Karpas-422 (cell line): Measurements from ENCODE around the gene GATA2. TPM values are rescaled to one million over a fixed set of nuclear protein-coding genes. Genes with fewer than 3 reads are reported as not detected.

Source experiments
- DNase-seq: peaks from one replicate; pipeline ENCODE4 v3.0.0-alpha.2; 2015
- H2AFZ ChIP-seq: fragments of 200-600 bp; sonication (generic); 2 replicates; pipeline ENCODE4 v1.6.1; 2014; ENCODE audit warnings: antibody characterized with exemption, low read length, mixed read lengths
- H3K27ac ChIP-seq: fragments of 200-600 bp; sonication (generic); 2 replicates; pipeline ENCODE4 v1.5.1; 2014; ENCODE audit warnings: mild to moderate bottlenecking, low read length, moderate library complexity
- H3K27me3 ChIP-seq: fragments of 200-600 bp; sonication (generic); 2 replicates; pipeline ENCODE4 v1.6.1; 2014; ENCODE audit warnings: low read length, mixed read lengths
- H3K36me3 ChIP-seq: fragments of 200-600 bp; sonication (generic); 2 replicates; pipeline ENCODE4 v1.6.1; 2014; ENCODE audit warnings: low read length, mixed read lengths; ENCODE audit not compliant: insufficient read depth
- H3K4me1 ChIP-seq: fragments of 200-600 bp; sonication (generic); 2 replicates; pipeline ENCODE4 v1.6.1; 2014; ENCODE audit warnings: mild to moderate bottlenecking, low read length, mixed read lengths
- H3K4me2 ChIP-seq: fragments of 200-600 bp; sonication (generic); 2 replicates; pipeline ENCODE4 v1.6.1; 2014; ENCODE audit warnings: low read length, low read depth, mild to moderate bottlenecking; ENCODE audit not compliant: poor library complexity, severe bottlenecking
- H3K4me3 ChIP-seq: fragments of 200-600 bp; sonication (generic); 2 replicates; pipeline ENCODE4 v1.5.1; 2014; ENCODE audit warnings: mild to moderate bottlenecking, antibody characterized with exemption, low read length, mixed read lengths
- H3K79me2 ChIP-seq: fragments of 200-600 bp; sonication (generic); 2 replicates; pipeline ENCODE4 v1.6.1; 2014; ENCODE audit warnings: mild to moderate bottlenecking, low read length, mixed read lengths
- H3K9ac ChIP-seq: fragments of 200-600 bp; sonication (generic); 2 replicates; pipeline ENCODE4 v1.6.0; 2014; ENCODE audit warnings: low read length
- H3K9me2 ChIP-seq: fragments of 200-600 bp; sonication (generic), shearing (Covaris generic); replicated peaks from 2 replicates; pipeline ENCODE4 v1.6.0; 2014; ENCODE audit warnings: mild to moderate bottlenecking, low read length, moderate library complexity; ENCODE audit not compliant: insufficient read depth
- H3K9me3 ChIP-seq: fragments of 300-700, 200-600 bp; sonication (generic); 2 replicates; pipeline ENCODE4 v1.6.1; 2014; ENCODE audit warnings: low read length, mixed read lengths
- H4K20me1 ChIP-seq: fragments of 200-600 bp; sonication (generic); 2 replicates; pipeline ENCODE4 v1.6.1; 2014; ENCODE audit warnings: mild to moderate bottlenecking, antibody characterized with exemption, low read length, low read depth; ENCODE audit not compliant: insufficient read depth
- total RNA-seq: library from RNA; depleted of rRNA; stranded (reverse); fragments of >200 nt; shearing (Covaris generic); gene quantifications from 2 replicates; pipeline ENCODE4 v1.2.3, GENCODE V29; 2014; ENCODE audit warnings: low replicate concordance; rRNA removed

The GATA2 gene
- not detected in 2 replicates for total RNA-seq

GRCh38 chr3:128492671-128493569 lies at the start of gene GATA2:
TSS of gene GATA2 (minus strand) at chr3:128493201. CDS start at chr3:128487031, 6,170 bp downstream.
- no peak within 1 kb of the TSS for H3K4me3 ChIP-seq
- H3K9me2 ChIP-seq: no peaks in the 10 kb centered on the region
- H3K27me3 ChIP-seq: no peaks in the 10 kb centered on the region
- no peak within 1 kb of the TSS for H3K27ac ChIP-seq
- no peak for DNase-seq
- H2AFZ ChIP-seq: no peak within 1 kb of the TSS
- H3K4me1 ChIP-seq: no peaks in the 10 kb centered on the region
- H4K20me1 ChIP-seq: no peaks in the 10 kb centered on the region
- H3K79me2 ChIP-seq: no peaks in the 10 kb centered on the region
- H3K4me2 ChIP-seq: no peak within 1 kb of the TSS
- no peak within 1 kb of the TSS for H3K9ac ChIP-seq
- no peaks in the 10 kb centered on the region for H3K36me3 ChIP-seq
- no peaks in the 10 kb centered on the region for H3K9me3 ChIP-seq

GRCh38 chr3:128541246-128541645 lies 48.2 kb upstream of the GATA2 start:
- Histone ChIP-seq H3K9ac (no peak overlapping the region), H3K27ac (no peak overlapping the region), H3K4me2 (no peak overlapping the region), H3K4me1 (no peaks in the 10 kb centered on the region), H3K36me3 (no peaks in the 10 kb centered on the region), H3K9me3 (no peaks in the 10 kb centered on the region), H3K79me2 (no peaks in the 10 kb centered on the region), H2AFZ (no peak overlapping the region), H4K20me1 (no peaks in the 10 kb centered on the region), H3K9me2 (no peaks in the 10 kb centered on the region), H3K27me3 (no peaks in the 10 kb centered on the region), H3K4me3 (no peak overlapping the region)
- no peak for DNase-seq

- DNase-seq: no peak
- no peak overlapping the region for H2AFZ ChIP-seq
- H3K4me3 ChIP-seq: no peak overlapping the region
- H3K9me2 ChIP-seq: no peaks in the 10 kb centered on the region
- no peak overlapping the region for H3K9ac ChIP-seq
- H3K27me3 ChIP-seq: no peaks in the 10 kb centered on the region
- no peaks in the 10 kb centered on the region for H3K9me3 ChIP-seq
- H3K79me2 ChIP-seq: no peaks in the 10 kb centered on the region
- no peaks in the 10 kb centered on the region for H3K4me1 ChIP-seq
- H4K20me1 ChIP-seq: no peaks in the 10 kb centered on the region
- H3K4me2 ChIP-seq: no peak overlapping the region
- no peaks in the 10 kb centered on the region for H3K36me3 ChIP-seq
- H3K27ac ChIP-seq: no peak overlapping the region
Observed at GRCh38 chr3:128539376-128539775, 46.4 kb upstream of the GATA2 start.

- H2AFZ ChIP-seq: no peak overlapping the region
- H3K9ac ChIP-seq: no peak overlapping the region
- no peaks in the 10 kb centered on the region for H3K27me3 ChIP-seq
- no peaks in the 10 kb centered on the region for H3K9me2 ChIP-seq
- no peaks in the 10 kb centered on the region for H3K36me3 ChIP-seq
- H3K27ac ChIP-seq: no peak overlapping the region
- H3K4me1 ChIP-seq: no peaks in the 10 kb centered on the region
- H3K4me3 ChIP-seq: no peak overlapping the region
- no peak for DNase-seq
- no peaks in the 10 kb centered on the region for H4K20me1 ChIP-seq
- H3K9me3 ChIP-seq: no peaks in the 10 kb centered on the region
- H3K79me2 ChIP-seq: no peaks in the 10 kb centered on the region
- H3K4me2 ChIP-seq: no peak overlapping the region
Observed at GRCh38 chr3:128537091-128537703, 44.2 kb upstream of the GATA2 start.

GRCh38 chr3:128532012-128532983 lies 39.3 kb upstream of the GATA2 start:
- H2AFZ ChIP-seq: no peak overlapping the region
- no peak for DNase-seq
- H3K9me3 ChIP-seq: no peaks in the 10 kb centered on the region
- no peak overlapping the region for H3K4me3 ChIP-seq
- H3K4me2 ChIP-seq: no peak overlapping the region
- no peaks in the 10 kb centered on the region for H3K79me2 ChIP-seq
- H3K4me1 ChIP-seq: no peaks in the 10 kb centered on the region
- H3K27me3 ChIP-seq: no peaks in the 10 kb centered on the region
- no peaks in the 10 kb centered on the region for H4K20me1 ChIP-seq
- H3K27ac ChIP-seq: no peak overlapping the region
- H3K9me2 ChIP-seq: no peaks in the 10 kb centered on the region
- H3K9ac ChIP-seq: no peak overlapping the region
- H3K36me3 ChIP-seq: no peaks in the 10 kb centered on the region

- Histone ChIP-seq H3K36me3 (no peaks in the 10 kb centered on the region), H3K4me3 (no peak overlapping the region), H4K20me1 (no peaks in the 10 kb centered on the region), H3K9ac (no peak overlapping the region), H2AFZ (no peak overlapping the region), H3K9me2 (no peaks in the 10 kb centered on the region), H3K27ac (no peak overlapping the region), H3K27me3 (no peaks in the 10 kb centered on the region), H3K4me1 (no peaks in the 10 kb centered on the region), H3K79me2 (no peaks in the 10 kb centered on the region), H3K9me3 (no peaks in the 10 kb centered on the region), H3K4me2 (no peak overlapping the region)
- DNase-seq: no peak
Observed at GRCh38 chr3:128524374-128525299, 31.6 kb upstream of the GATA2 start.

GRCh38 chr3:128523591-128523990 lies 30.6 kb upstream of the GATA2 start:
- Histone ChIP-seq H2AFZ (no peak overlapping the region), H3K36me3 (no peaks in the 10 kb centered on the region)
- no peak for DNase-seq

More at GRCh38 chr3:128523591-128523990, 30.6 kb upstream of the GATA2 start:
- Histone ChIP-seq H3K9ac (no peak overlapping the region), H3K4me3 (no peak overlapping the region), H3K9me3 (no peaks in the 10 kb centered on the region), H3K4me1 (no peaks in the 10 kb centered on the region), H3K9me2 (no peaks in the 10 kb centered on the region), H3K79me2 (no peaks in the 10 kb centered on the region), H3K27me3 (no peaks in the 10 kb centered on the region), H4K20me1 (no peaks in the 10 kb centered on the region), H3K27ac (no peak overlapping the region), H3K4me2 (no peak overlapping the region)
